HAP-1 (cell line): ENCODE data around the gene KIAA0232.

Experiments
- DNase-seq, 2 experiments: peaks; one replicate each; pipeline ENCODE4 v3.0.0-alpha.2; 2016 to 2020; ENCODE audit warnings: low spot score in 2 of 2
- H3K27me3 ChIP-seq: fragments of 250-450 bp; sonication (Bioruptor Pico); 2 replicates; pipeline ENCODE4 v1.5.1; 2020; ENCODE audit warnings: low read depth, mild to moderate bottlenecking, moderate library complexity
- H3K36me3 ChIP-seq: fragments of 250-450 bp; sonication (Bioruptor Pico); replicated peaks from 2 replicates; pipeline ENCODE4 v1.5.1; 2020; ENCODE audit warnings: mild to moderate bottlenecking
- H3K4me1 ChIP-seq: fragments of 250-450 bp; sonication (Bioruptor Pico); 2 replicates; pipeline ENCODE4 v1.5.1; 2020; ENCODE audit warnings: mild to moderate bottlenecking
- H3K4me3 ChIP-seq: fragments of 250-450 bp; sonication (Bioruptor Pico); 2 replicates; pipeline ENCODE4 v1.5.1; 2020; ENCODE audit warnings: mild to moderate bottlenecking, moderate library complexity
- H3K9me3 ChIP-seq: fragments of 250-450 bp; sonication (Bioruptor Pico); 2 replicates; pipeline ENCODE4 v1.5.1; 2020; ENCODE audit warnings: mild to moderate bottlenecking, moderate library complexity
- in situ Hi-C: fragments of 300-500 bp; cut with MboI; formaldehyde crosslinking; loops from 3 replicates; pipeline ENCODE4 v1.14.3; 2020; ENCODE audit warnings: low sequenced_read_pairs, inconsistent platforms, mixed read lengths

KIAA0232 gene

GRCh38 chr4:6873291-6873690 is 90.8 kb downstream of the KIAA0232 start:
- no peak for DNase-seq
- H3K27me3 ChIP-seq: no peaks in the 10 kb centered on the region
- H3K4me3 ChIP-seq: no peak overlapping the region
- H3K4me1 ChIP-seq: no peaks in the 10 kb centered on the region
- peaks cover 55% of the 10 kb centered on the region for H3K36me3 ChIP-seq
- in situ Hi-C loops: no loop called here
- H3K9me3 ChIP-seq: no peaks in the 10 kb centered on the region; the same call in 1 of the 2 replicates

- peak; percentile 62 to 84 for DNase-seq
- no peaks in the 10 kb centered on the region for H3K9me3 ChIP-seq
- no peaks in the 10 kb centered on the region for H3K4me1 ChIP-seq
- H3K4me3 ChIP-seq: no peak overlapping the region
- no peaks in the 10 kb centered on the region for H3K27me3 ChIP-seq
- in situ Hi-C loops: no loop called here
- peaks cover 61% of the 10 kb centered on the region for H3K36me3 ChIP-seq
Observed at GRCh38 chr4:6873792-6874461, 91.4 kb downstream of the KIAA0232 start.

- in situ Hi-C loops: loop anchor here (5.0 kb wide), 1 partner anchor 153 kb away; no protein-coding TSS in a partner anchor
- no peak for DNase-seq
- Histone ChIP-seq H3K36me3 (peaks cover 67% of the 10 kb centered on the region), H3K4me3 (no peak overlapping the region), H3K4me1 (no peaks in the 10 kb centered on the region), H3K9me3 (no peaks in the 10 kb centered on the region), H3K27me3 (no peaks in the 10 kb centered on the region)
Observed at GRCh38 chr4:6874981-6875380, 92.5 kb downstream of the KIAA0232 start.

- H3K4me3 ChIP-seq: no peak overlapping the region
- H3K36me3 ChIP-seq: peaks cover 69% of the 10 kb centered on the region
- in situ Hi-C loops: loop anchor here (5.0 kb wide), 1 partner anchor 153 kb away; no protein-coding TSS in a partner anchor
- no peaks in the 10 kb centered on the region for H3K4me1 ChIP-seq
- H3K27me3 ChIP-seq: no peaks in the 10 kb centered on the region
- no peaks in the 10 kb centered on the region for H3K9me3 ChIP-seq
- no peak for DNase-seq
Observed at GRCh38 chr4:6875431-6875831, 92.9 kb downstream of the KIAA0232 start.

- Histone ChIP-seq H3K9me3 (no peaks in the 10 kb centered on the region), H3K4me1 (no peaks in the 10 kb centered on the region), H3K4me3 (no peak overlapping the region), H3K36me3 (peaks cover 77% of the 10 kb centered on the region), H3K27me3 (no peaks in the 10 kb centered on the region)
- no peak for DNase-seq
- in situ Hi-C loops: loop anchor here (5.0 kb wide), 1 partner anchor 154 kb away; no protein-coding TSS in a partner anchor
Observed at GRCh38 chr4:6876440-6876839, 93.9 kb downstream of the KIAA0232 start.

- H3K4me3 ChIP-seq: no peak overlapping the region
- H3K9me3 ChIP-seq: no peaks in the 10 kb centered on the region
- H3K27me3 ChIP-seq: no peaks in the 10 kb centered on the region
- no peaks in the 10 kb centered on the region for H3K4me1 ChIP-seq
- H3K36me3 ChIP-seq: peaks cover 79% of the 10 kb centered on the region
- DNase-seq: no peak
- in situ Hi-C loops: loop anchor here (5.0 kb wide), 1 partner anchor 155 kb away; no protein-coding TSS in a partner anchor
Observed at GRCh38 chr4:6877067-6877466, 94.5 kb downstream of the KIAA0232 start.

- no peak overlapping the region for H3K4me3 ChIP-seq
- no peaks in the 10 kb centered on the region for H3K4me1 ChIP-seq
- H3K9me3 ChIP-seq: no peaks in the 10 kb centered on the region
- in situ Hi-C loops: loop anchor here (5.0 kb wide), 1 partner anchor 156 kb away; no protein-coding TSS in a partner anchor
- peaks cover 81% of the 10 kb centered on the region for H3K36me3 ChIP-seq
- no peaks in the 10 kb centered on the region for H3K27me3 ChIP-seq
- DNase-seq: no peak
Observed at GRCh38 chr4:6878451-6879059, 96.0 kb downstream of the KIAA0232 start.

GRCh38 chr4:6880691-6881090 is 98.2 kb downstream of the KIAA0232 start:
- in situ Hi-C loops: no loop called here
- Histone ChIP-seq H3K4me3 (no peak overlapping the region), H3K27me3 (no peaks in the 10 kb centered on the region), H3K9me3 (no peaks in the 10 kb centered on the region), H3K36me3 (peaks cover 65% of the 10 kb centered on the region), H3K4me1 (no peaks in the 10 kb centered on the region)
- no peak for DNase-seq

- no peak for DNase-seq
- no peaks in the 10 kb centered on the region for H3K4me1 ChIP-seq
- H3K4me3 ChIP-seq: no peak overlapping the region
- no peaks in the 10 kb centered on the region for H3K27me3 ChIP-seq
- no peaks in the 10 kb centered on the region for H3K9me3 ChIP-seq
- in situ Hi-C loops: no loop called here
- peaks cover 55% of the 10 kb centered on the region for H3K36me3 ChIP-seq
Observed at GRCh38 chr4:6881908-6882307, 99.4 kb downstream of the KIAA0232 start.

- in situ Hi-C loops: no loop called here
- H3K9me3 ChIP-seq: no peaks in the 10 kb centered on the region
- H3K4me1 ChIP-seq: no peaks in the 10 kb centered on the region
- H3K36me3 ChIP-seq: peaks cover 34% of the 10 kb centered on the region
- no peaks in the 10 kb centered on the region for H3K27me3 ChIP-seq
- no peak overlapping the region for H3K4me3 ChIP-seq
- no peak for DNase-seq
Observed at GRCh38 chr4:6884341-6884870, 101.9 kb downstream of the KIAA0232 start.

GRCh38 chr4:6885953-6886557 is 103.5 kb downstream of the KIAA0232 start:
- Histone ChIP-seq H3K4me3 (no peak overlapping the region), H3K4me1 (no peaks in the 10 kb centered on the region), H3K9me3 (peaks cover 4% of the 10 kb centered on the region), H3K27me3 (no peaks in the 10 kb centered on the region), H3K36me3 (peaks cover 27% of the 10 kb centered on the region)
- in situ Hi-C loops: no loop called here
- DNase-seq: no peak

GRCh38 chr4:6886886-6887285 is 104.4 kb downstream of the KIAA0232 start:
- Histone ChIP-seq H3K36me3 (peaks cover 19% of the 10 kb centered on the region; the same call in 1 of the 2 replicates), H3K9me3 (peaks cover 4% of the 10 kb centered on the region), H3K4me3 (no peak overlapping the region), H3K27me3 (no peaks in the 10 kb centered on the region), H3K4me1 (peaks cover under 1% of the 10 kb centered on the region; the same call in 1 of the 2 replicates)
- in situ Hi-C loops: no loop called here
- no peak for DNase-seq

- no peak for DNase-seq
- no peak overlapping the region for H3K4me3 ChIP-seq
- no peaks in the 10 kb centered on the region for H3K27me3 ChIP-seq
- H3K36me3 ChIP-seq: peaks cover 10% of the 10 kb centered on the region; the same call in 1 of the 2 replicates
- peaks cover 8% of the 10 kb centered on the region for H3K4me1 ChIP-seq
- peaks cover 4% of the 10 kb centered on the region for H3K9me3 ChIP-seq
- in situ Hi-C loops: no loop called here
Observed at GRCh38 chr4:6887591-6888371, 105.3 kb downstream of the KIAA0232 start.
